GM13977 (cell line): ENCODE results near the gene FRA10AC1.

ENCODE experiments used
- DNase-seq: peaks from one replicate; pipeline ENCODE4 v3.0.0; 2012; ENCODE audit warnings: low spot score
- in situ Hi-C: fragments of 300-500 bp; cut with MboI; formaldehyde crosslinking; loops from one replicate; pipeline ENCODE4 v1.12.0; 2022; ENCODE audit warnings: low sequenced_read_pairs, low pct_unique_long_range_greater_than_20kb, mixed read lengths, inconsistent platforms; ENCODE audit not compliant: unreplicated experiment
- TF ChIP-seq, protein P1 (sequence below): IDR thresholded peaks from 2 replicates; pipeline ENCODE4 v1.5.1; 2012; ENCODE audit warnings: mild to moderate bottlenecking, control low read depth; ENCODE audit not compliant: insufficient read depth; ENCODE audit errors: extremely low read depth, missing control alignments

The FRA10AC1 gene

DNA sequence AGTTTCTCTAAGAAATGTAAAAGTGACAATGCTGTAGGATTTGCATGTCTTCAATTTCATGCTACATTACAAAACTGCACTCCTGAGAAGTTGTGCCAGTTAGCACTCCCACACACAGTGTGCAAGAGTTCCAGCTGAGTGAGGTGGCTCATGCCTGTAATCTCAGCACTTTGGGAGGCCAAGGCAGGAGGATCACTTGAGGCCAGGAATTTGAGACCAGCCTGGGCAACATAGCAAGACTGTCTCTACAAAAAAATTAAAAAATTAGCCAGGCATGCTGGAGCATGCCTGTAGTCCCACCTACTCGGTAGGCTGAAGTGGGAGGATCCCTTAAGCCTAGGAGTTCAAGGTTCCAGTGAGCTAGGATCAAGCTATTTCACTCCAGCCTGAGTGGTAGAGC, 44.6 kb downstream of the FRA10AC1 start:
- TF ChIP-seq, protein P1, sequence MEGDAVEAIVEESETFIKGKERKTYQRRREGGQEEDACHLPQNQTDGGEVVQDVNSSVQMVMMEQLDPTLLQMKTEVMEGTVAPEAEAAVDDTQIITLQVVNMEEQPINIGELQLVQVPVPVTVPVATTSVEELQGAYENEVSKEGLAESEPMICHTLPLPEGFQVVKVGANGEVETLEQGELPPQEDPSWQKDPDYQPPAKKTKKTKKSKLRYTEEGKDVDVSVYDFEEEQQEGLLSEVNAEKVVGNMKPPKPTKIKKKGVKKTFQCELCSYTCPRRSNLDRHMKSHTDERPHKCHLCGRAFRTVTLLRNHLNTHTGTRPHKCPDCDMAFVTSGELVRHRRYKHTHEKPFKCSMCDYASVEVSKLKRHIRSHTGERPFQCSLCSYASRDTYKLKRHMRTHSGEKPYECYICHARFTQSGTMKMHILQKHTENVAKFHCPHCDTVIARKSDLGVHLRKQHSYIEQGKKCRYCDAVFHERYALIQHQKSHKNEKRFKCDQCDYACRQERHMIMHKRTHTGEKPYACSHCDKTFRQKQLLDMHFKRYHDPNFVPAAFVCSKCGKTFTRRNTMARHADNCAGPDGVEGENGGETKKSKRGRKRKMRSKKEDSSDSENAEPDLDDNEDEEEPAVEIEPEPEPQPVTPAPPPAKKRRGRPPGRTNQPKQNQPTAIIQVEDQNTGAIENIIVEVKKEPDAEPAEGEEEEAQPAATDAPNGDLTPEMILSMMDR = no peak
- in situ Hi-C loops = no loop called here
- DNase-seq = no peak

DNA sequence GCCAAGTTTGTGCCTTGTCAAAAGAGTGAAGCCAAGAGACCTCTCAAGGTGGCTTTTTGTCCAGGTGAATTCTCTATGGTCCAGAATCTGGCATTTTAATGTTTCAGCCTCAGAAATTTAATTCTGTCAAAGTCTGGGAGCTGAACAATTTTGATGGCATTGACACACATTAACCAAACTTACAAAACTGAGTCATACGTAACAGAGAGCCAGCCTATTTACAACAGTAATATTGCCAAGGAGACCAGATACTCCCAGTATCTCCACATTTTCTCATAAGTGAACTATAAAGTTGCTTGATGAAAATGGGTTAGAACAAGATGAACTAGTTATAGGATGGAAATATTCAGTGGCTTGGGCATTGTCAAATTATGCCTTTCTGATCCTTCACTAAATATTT, 46.2 kb downstream of the FRA10AC1 start:
- DNase-seq = no peak
- in situ Hi-C loops = no loop called here
- TF ChIP-seq, protein P1 = no peak

DNA sequence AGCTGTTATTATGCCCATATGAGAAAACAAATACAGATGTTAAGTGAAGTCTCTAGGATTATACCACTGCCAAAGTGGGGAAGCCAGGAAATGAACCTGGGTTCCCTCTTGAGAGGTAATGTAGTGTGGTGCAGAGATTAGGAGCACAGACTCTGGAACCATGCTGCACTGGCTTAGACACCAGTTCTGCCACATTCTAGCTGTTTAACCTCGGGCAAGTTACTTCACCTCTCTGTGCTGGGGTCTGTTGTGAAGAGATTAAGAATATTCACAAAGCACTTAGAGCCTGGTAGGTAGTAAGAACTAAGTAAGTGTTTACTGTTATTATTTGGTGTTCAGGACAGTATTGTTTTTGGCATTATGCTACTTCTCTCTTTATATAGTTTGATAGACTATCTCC, 48.2 kb downstream of the FRA10AC1 start:
- TF ChIP-seq, protein P1 = no peak
- in situ Hi-C loops = no loop called here
- DNase-seq = no peak

DNA sequence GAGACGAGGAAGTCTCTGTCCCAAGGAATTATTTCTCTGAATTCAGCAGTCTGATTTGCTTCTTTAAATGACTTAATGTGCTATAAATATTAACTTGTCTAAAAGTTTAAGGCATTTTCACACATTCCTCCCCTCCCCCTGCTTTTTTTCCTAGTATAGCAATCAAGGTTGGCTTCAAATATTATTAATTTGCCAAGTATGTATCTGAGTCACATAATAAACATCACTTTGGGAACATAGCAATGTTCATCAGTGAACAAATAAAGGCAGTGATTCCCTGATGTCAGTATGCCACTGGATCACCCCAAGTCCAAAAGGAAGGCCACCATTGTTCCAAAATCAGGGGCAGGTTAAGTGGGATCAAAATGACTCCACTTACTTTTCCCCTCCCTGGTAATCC, 49.5 kb downstream of the FRA10AC1 start:
- no peak for DNase-seq
- TF ChIP-seq, protein P1 = no peak
- in situ Hi-C loops = no loop called here

DNA sequence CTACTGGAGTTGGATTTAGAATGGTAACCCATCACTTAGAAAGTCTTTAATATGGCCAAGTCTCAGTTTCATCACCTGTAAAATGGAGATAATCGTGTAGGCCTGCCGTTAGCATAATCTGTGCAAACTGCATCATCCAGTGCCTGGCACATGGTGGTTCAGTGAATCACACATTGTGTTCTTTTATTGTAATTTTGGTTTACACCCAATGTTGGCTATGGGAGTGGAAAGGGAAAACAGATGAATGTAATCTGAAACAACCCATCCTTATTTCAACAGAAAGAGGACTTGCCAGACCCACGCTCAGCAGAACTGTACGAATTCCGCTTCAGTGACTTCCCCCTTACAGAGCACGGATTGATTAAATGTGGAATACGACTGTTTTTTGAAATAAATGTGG, 62.6 kb downstream of the FRA10AC1 start:
- TF ChIP-seq, protein P1 = no peak
- no peak for DNase-seq
- in situ Hi-C loops = no loop called here

DNA sequence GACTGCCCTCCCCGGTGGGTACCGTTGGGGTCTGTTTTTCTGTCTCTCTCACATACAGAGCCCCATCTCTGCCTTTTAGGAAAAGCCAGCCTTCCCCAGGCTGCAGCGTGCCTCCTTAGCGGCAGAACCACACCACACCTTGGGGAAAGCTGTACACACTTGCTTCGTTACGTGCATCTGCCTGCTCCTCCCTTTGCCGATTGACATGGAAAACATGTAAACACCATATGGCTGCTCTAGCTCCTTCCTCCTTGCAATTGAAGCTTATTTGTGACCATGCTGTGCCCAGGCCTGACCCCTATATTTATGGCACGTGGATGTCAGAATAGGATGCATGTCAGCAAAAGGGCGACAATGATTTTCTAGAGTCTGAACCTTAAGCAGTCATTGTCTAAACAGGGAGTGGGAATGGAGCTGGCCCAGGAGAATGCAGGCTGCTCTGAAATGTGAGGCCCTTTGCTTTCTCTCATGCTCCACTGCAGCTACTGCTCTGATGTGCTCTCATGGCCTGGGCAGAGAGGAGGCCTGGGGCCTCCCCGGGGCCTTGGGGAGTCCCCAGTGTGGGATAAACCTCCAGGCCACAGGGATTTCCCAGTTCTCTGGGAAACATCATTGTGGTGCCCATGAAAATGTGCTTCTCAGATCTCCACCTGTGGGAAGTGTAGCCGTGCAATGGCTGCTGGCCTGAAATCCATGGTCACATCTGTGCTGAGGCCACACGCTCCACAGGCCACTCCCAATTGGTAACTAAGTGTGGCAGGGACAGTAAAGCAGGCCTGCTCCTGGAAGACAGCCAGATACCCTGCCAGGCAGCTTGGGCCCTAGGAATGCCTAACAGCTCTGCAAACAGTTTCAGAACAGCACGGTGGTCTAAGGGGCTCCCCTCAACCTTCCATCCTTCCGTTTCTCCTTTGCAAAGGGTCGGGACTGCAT, 71.5 kb downstream of the FRA10AC1 start:
- in situ Hi-C loops = no loop called here
- no peak for DNase-seq
- TF ChIP-seq, protein P1 = no peak
